ENCODE results near the gene S100P.

DNA sequence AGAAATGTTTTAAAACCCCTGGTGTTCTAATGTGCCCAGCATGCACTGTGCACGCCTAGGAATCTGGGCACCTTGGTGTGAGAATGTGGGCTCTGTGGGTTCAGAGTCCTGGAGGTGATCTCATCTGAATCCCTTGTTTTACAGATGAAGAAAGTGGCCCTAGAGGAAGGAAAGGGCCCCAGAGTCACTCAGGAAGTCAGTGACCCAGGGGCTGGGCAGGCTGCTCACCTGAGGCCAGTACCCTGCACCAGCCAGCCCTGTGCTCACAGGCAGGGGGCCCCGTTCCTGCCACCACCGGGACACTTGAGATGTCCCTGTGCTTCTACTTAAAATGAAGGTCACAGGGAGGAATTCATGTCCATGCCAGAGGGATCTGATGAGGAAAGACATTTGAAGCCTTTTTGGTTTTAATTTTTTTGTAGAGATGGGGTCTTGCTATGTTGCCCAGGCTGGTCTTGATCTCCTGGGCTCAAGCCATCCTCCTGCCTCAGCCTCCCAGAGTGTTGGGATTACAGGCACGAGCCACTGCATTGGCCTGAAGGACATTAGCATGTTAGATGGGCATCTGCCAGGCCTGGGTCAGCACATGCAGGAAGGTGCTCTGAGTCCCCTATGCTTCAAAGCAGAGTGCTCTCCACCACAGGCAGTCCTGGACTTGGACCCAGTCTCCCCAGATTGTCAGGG is 7.4 kb upstream of the S100P start:
- TF ChIP-seq EZH2phosphoT487 (IDR thresholded peaks at IDR 0.05; ENCODE audit: insufficient read depth, low read depth) (no peak), EZH2 (IDR thresholded peaks at IDR 0.05; ENCODE audit: insufficient read depth, poor library complexity, severe bottlenecking) (no peak)

Data from GM23248 (cell line).